Right lobe of liver (tissue), 4 donors: ENCODE data around the gene SKIDA1.

Experiments used
- CTCF ChIP-seq, 4 donors: fragments of 200-600 bp in 3 of 4; fragments of 450-650 bp in 1 of 4; IDR thresholded peaks; one replicate each; pipeline versions ENCODE4 v1.5.1 to v1.8.0; 2016 to 2022; ENCODE audit warnings: antibody characterized with exemption in 4 of 4, mild to moderate bottlenecking in 2 of 4
- POLR2A ChIP-seq: fragments of 450-650 bp; IDR thresholded peaks from one replicate; pipeline ENCODE4 v1.6.1; 2017; ENCODE audit warnings: antibody characterized with exemption, mild to moderate bottlenecking
- donor health status: DM: no; HTN: no; CAD: no.
- donor health status: DM: no; HTN: no; CAD: no.
- donor health status: DM: no; HTN: yes; CAD: no.

GRCh38 chr10:21535494-21535965 is 10.0 kb upstream of the SKIDA1 start:
- TF ChIP-seq POLR2A (no peak), CTCF (IDR thresholded peaks at IDR 0.05) (no peak)
